Right renal pelvis (tissue), 4 donors: Measurements from ENCODE around the gene QPCT. TPM values are rescaled to one million over a fixed set of nuclear protein-coding genes. Genes with fewer than 3 reads are reported as not detected.

Experiments used
- DNase-seq, 4 donors: peaks; one replicate each; pipeline ENCODE4 v3.0.0-alpha.2; 2013; ENCODE audit warnings: low read depth in 4 of 4, low spot score in 3 of 4, missing footprints in 1 of 4
- polyA plus RNA-seq, 4 donors: library from polyadenylated mRNA; unstranded; fragments of 120-200 nt; gene quantifications; one replicate each; pipeline ENCODE4 v1.2.1, GENCODE V29; 2013; ENCODE audit not compliant: insufficient read length in 4 of 4

Gene QPCT
- polyA plus RNA-seq, 4 donors, result 12.3 to 16.5 (median 15.2) TPM

GRCh38 chr2:37324786-37325624, 19.4 kb upstream of the QPCT start, which contains the start of gene PRKD3:
Gene PRKD3, minus strand, starts transcription at chr2:37324833. Its CDS starts 8,309 bp downstream, at chr2:37316524.
- peak in 1 of 4 donors; percentile 62 for DNase-seq

- DNase-seq, result no peak
Observed at GRCh38 chr2:37325625-37326071, 18.8 kb upstream of the QPCT start.

GRCh38 chr2:37326285-37326684, 18.1 kb upstream of the QPCT start:
- DNase-seq, result no peak

GRCh38 chr2:37326866-37327634, 17.4 kb upstream of the QPCT start:
- no peak for DNase-seq

DNA sequence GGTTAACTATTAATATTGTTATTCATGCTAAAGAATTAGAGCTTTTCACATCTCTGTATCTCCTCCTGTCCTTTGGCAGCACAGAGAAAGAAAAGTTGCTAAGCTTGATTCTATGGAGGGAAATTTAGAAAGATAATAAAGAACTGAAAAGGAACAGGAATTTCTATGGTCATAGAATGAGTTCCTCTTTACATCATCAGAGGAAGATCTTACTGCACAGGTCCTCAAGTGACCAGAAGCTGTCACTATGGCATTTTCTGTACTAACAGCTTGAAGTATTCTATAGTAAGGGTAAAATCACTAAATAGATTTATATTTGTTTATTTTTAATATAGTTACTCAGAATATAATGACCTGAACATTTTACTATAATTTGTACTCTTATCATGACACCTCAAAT, 13.7 kb upstream of the QPCT start:
- no peak for DNase-seq

GRCh38 chr2:37332560-37332959, 11.9 kb upstream of the QPCT start:
- DNase-seq, result no peak

- no peak for DNase-seq
Observed at GRCh38 chr2:37333256-37333655, 11.2 kb upstream of the QPCT start.

DNA sequence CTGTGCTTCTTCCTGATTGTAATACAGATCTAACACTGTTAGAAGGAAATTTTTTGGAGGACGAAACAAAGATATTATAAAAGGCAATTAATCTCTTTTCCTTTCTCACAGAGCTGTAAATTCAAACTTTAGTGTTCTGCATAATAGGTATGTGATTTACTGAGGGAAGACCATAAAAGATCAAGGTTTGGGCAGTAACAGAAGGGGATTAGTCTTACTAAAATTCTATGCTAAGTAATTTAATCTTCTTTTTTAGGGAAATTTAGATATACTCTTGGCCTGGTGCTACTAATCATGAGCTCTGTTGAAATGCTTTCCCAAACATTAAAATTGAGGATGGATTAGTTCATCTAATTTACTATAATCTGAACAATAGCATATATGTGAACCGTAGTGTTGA, 8.8 kb upstream of the QPCT start:
- no peak for DNase-seq

- DNase-seq, result no peak
Observed at GRCh38 chr2:37337620-37338280, 6.7 kb upstream of the QPCT start.

DNA sequence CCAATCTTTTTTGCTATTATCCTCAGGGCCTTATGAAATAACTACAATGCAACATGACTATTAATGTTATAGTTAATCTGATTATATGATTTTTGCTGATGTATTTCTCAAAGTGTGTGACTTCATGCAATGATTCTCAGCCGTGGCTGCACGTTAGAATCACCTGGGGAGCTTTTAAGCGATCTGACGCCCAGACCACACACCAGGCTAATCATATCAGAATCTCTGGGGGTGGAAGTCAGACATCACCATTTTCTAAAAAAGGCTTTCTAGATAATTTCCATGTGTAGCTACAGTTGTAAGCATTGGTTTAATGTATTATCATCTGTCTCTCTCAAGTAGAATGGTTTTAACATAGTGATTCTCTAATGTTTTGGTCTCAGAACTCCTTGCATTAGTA, 5.5 kb upstream of the QPCT start:
- no peak for DNase-seq

DNA sequence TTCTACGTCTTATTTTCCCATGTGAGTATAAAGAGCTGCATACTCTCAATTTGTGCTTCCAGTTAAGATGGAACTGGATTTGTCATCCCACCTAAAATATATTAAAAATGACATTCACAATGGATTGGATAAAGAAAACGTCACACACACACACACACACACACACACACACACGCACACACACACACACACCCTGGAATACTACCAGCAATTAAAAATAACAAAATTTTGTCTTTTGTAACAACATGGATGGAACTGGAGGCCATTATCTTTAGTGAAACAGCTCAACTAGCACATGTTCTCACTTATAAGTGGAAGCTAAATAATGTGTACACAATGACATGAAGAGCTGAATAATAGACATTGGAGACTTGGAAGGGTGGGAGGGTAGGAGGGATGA, 3.8 kb upstream of the QPCT start:
- no peak for DNase-seq

DNA sequence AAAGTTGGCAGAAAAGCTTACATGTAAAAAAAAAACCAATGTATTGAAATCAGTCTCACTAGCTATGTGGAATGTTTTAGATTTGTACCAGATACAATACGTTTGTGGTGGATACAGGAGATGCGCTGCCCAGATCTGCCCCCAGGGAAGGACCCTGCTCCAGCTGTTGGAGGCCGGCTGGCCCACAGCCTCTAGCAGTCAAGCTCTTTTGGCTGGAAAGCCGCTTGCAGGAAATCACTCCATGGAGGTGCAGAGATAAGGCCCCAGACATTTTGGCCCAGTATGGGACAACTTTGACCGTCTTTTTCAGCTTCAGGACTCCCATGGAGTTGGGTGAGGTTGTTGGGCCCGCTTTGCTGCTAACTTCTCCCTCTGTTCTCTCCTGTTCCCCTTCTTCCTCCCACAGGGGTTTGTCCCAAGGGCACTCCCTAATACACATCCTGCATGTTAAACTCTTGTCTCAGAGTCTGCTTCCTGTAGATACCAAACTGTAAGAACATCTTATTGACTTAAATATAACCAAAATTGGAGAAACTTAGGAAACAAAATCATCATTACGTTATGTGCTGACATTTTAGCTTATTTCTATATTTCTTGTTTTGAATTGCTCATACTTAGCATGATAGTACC, 1.7 kb upstream of the QPCT start:
- no peak for DNase-seq

DNA sequence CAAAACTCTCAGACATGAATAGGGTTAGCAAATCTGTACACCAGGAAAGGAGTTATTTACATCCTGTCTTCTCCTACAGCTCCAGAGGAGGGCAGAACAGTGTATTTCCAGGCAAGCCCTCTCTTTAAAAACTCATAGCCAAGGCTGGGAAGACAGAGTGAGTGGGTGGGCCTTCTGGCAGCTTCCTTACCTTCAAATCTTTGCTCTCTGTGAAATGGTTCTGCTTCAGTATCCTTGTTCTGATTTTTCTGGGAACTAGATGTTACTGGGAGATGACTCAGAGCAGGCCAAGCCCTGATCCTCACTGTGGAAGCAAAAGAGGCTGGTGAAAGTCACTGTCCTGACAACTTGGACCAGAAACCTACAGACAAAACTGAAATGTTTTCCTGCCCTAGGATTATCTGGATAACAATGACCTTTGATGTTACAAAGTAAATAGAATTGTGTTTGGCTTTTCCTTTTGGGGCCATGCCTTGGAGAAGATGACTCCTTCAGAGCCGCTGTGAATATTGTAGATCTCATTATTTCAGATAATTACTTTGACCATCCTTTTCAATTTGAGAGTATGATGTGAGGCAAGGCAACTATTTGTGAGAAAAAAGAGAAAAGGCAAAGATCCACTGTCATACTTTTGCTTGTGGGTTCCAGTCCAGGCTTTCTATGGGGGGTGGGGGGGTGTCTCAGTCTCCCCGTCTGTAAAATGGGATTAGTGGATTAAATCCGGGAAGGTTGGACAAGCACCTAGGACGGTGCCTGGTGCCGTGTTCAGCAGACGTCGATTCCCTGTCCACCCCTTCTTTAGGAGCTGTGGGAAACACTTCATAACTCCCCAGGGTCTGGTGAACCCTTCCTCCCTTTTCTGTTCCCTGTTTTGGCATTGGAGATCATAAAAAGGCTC, 644 bp upstream of the QPCT start:
- DNase-seq, result no peak

DNA sequence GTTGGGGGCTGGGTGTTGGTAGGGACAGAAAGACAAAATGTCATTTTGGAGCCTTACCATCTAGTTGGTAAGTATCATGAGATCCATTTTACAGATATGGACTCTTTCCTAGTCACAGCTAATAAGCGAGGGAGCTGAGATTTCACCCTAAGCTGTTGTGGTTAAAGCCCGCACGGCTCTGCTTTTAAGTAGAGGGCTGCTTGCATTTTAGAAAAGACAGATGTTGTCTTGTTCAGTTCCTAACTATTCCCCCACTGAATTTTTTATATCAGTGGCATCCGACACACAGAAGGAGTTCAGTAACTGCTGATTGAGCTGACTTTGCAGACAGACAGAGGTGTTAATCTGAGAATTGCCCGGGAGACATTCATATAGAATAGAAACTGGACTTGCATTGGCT, 3.7 kb downstream of the QPCT start:
- no peak for DNase-seq

DNA sequence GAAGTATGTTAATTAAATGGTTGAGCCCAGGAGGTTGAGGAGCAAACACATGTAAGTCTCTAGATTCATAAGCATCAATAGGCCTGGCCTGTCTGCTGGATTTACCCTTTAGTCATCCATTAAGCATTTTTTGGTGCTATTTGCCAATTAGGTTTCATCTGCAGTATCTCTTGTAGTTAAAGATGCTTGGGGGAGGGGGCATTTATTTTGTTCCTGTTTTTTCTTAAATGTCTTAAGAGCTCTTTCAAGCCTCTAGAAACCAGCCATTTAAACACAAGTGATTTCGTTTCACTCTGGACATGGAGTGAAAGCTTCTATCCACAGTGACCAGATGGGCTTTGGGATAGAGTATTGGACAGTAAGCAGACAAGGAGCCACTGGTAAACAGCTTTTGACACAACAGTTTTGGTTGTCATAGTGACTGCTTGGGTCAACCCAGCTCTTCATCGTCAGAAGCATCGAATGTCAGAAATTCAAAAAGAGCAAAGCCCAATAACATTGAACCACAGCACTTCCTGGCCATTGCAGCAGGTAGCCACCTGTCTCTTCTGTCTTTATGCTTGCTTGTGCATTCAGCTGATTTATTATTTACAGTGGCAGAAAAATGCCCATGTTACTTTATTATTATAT, 4.9 kb downstream of the QPCT start:
- DNase-seq, result no peak

DNA sequence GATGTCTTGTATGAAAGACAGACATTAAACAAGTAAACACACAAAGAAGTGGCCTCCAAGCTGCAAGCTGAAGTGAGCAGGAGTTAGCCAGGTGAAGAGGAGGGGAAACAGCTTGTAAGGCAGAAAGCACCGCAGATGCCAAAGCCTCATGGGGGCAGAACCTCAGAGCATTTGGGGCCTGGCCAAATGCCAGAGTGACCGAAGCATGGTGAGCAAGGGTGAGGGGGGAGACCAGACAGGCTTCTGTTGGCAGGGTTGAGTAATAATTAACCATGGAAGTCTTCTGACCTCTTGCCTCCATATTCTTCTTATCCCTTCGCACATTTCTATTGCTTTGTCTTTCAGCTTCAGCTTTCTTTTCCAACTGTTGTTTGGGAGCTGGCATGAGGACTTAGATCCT, 5.6 kb downstream of the QPCT start:
- DNase-seq, result peak in 3 of 4 donors; percentile 45 to 54 (median 52)

- no peak for DNase-seq
Observed at GRCh38 chr2:37354531-37354930, 10.1 kb downstream of the QPCT start.

GRCh38 chr2:37355735-37356134, 11.3 kb downstream of the QPCT start:
- no peak for DNase-seq

DNA sequence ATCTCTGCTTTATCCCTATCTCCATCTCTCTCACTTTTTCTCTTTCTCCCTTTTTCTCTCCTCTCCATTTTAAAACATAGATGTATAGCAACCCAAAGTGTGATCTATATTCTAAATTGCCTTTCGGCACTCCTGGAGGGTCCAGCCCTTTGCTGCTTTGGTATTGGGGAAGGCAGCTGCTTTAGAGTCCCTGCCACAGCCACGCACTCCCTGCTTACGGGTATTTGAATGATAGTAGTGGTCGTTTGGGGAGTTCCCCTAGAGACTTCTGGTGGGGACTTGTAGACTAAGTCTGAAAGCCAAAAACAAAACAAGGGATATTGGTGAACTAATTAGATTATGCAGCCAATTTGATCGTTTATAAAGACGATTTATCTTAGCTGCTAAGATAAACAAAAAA, 11.9 kb downstream of the QPCT start:
- no peak for DNase-seq
